GM12878 (cell line): ENCODE data around the gene SATB2. TPM values are rescaled to one million over a fixed set of nuclear protein-coding genes. Genes with fewer than 3 reads are reported as not detected.

Experiments
- ATAC-seq: fragments of 200-7000 bp; cut with Tn5 transposase; 3 replicates; pipeline ENCODE4 v1.9.1; 2020; ENCODE audit warnings: mild to moderate bottlenecking, moderate library complexity
- BruUV-seq: library from RNA; stranded (reverse); fragments of 400-500 nt; replicated peaks from 2 replicates; lab custom pipeline; 2021; lab: Mats Ljungman, UMichigan
- CTCF ChIA-PET: fragments of 300-600 bp; sonication (Branson Sonifier 250); formaldehyde crosslinking; extraction: SDS; loops from one replicate; lab custom pipeline; 2021; ENCODE audit warnings: inconsistent platforms; lab: Yijun Ruan, JAX
- POLR2A ChIA-PET: fragments of 350-600 bp; formaldehyde crosslinking; extraction: SDS; loops from one replicate; lab custom pipeline; 2021; ENCODE audit warnings: inconsistent platforms; lab: Charles Lee
- RAD21 ChIA-PET: fragments of 300-600 bp; sonication (Branson Sonifier 250); formaldehyde crosslinking; loops from one replicate; lab custom pipeline; 2023; ENCODE audit warnings: antibody characterized with exemption; ENCODE audit not compliant: unreplicated experiment; lab: Charles Lee
- SMC1A ChIA-PET: fragments of 300-600 bp; sonication (Branson Sonifier 250); formaldehyde crosslinking; loops from one replicate; lab custom pipeline; 2023; ENCODE audit not compliant: unreplicated experiment, uncharacterized antibody; lab: Charles Lee
- DNase-seq: peaks from one replicate; pipeline ENCODE4 v3.0.0-alpha.2; 2011; ENCODE audit warnings: low read depth, low spot score
- FAIRE-seq: peaks from 3 replicates; lab custom pipeline; 2011; peaks lifted over from hg19 to GRCh38; lab: Jason Lieb, UNC
- H2AFZ ChIP-seq: 2 replicates; pipeline ENCODE4 v1.6.0; 2011; ENCODE audit warnings: low read depth, low read length, control low read depth; ENCODE audit not compliant: control insufficient read depth
- H3K27ac ChIP-seq: 2 replicates; pipeline ENCODE4 v1.5.1; 2011; ENCODE audit warnings: control low read depth; ENCODE audit not compliant: control insufficient read depth, insufficient read depth
- H3K27me3 ChIP-seq, 2 experiments: replicated peaks in 1 of 2; 2 replicates each; pipeline versions ENCODE4 v1.6.0 to v1.6.1; 2011; ENCODE audit warnings: low read length in 1 of 2; ENCODE audit not compliant: control insufficient read depth in 2 of 2, insufficient read depth in 2 of 2
- H3K36me3 ChIP-seq, 2 experiments: 2 replicates each; pipeline ENCODE4 v1.5.1; 2011; ENCODE audit warnings: low read length in 1 of 2; ENCODE audit not compliant: control insufficient read depth in 2 of 2, insufficient read depth in 2 of 2
- H3K4me1 ChIP-seq: 2 replicates; pipeline ENCODE4 v1.6.1; 2011; ENCODE audit warnings: mild to moderate bottlenecking, low read length, moderate library complexity, mixed read lengths; ENCODE audit not compliant: control insufficient read depth, insufficient read depth
- H3K4me2 ChIP-seq: 2 replicates; pipeline ENCODE4 v1.6.0; 2011; ENCODE audit warnings: control low read depth; ENCODE audit not compliant: control insufficient read depth, insufficient read depth
- H3K4me3 ChIP-seq: fragments of 200-600 bp; sonication (generic); 2 replicates; pipeline ENCODE4 v1.5.1; 2016
- H3K79me2 ChIP-seq: 2 replicates; pipeline ENCODE4 v1.6.0; 2011; ENCODE audit warnings: low read length; ENCODE audit not compliant: control insufficient read depth, insufficient read depth
- H3K9ac ChIP-seq: 2 replicates; pipeline ENCODE4 v1.8.0; 2011; ENCODE audit warnings: low read length, control low read depth, mixed read lengths; ENCODE audit not compliant: control insufficient read depth, insufficient read depth
- H3K9me3 ChIP-seq: replicated peaks from 3 replicates; pipeline ENCODE4 v1.5.1; 2011; ENCODE audit warnings: mild to moderate bottlenecking, low read length; ENCODE audit not compliant: control insufficient read depth, insufficient read depth
- H4K20me1 ChIP-seq: 2 replicates; pipeline ENCODE4 v1.6.0; 2011; ENCODE audit not compliant: control insufficient read depth, insufficient read depth
- CBFB ChIP-seq: IDR thresholded peaks from 2 replicates; pipeline ENCODE4 v1.6.1; 2016; ENCODE audit warnings: antibody characterized with exemption, low read depth
- EED ChIP-seq: sonication (generic); IDR thresholded peaks from 2 replicates; pipeline ENCODE4 v1.6.1; 2016; ENCODE audit warnings: antibody characterized with exemption, low read depth
- EGR1 ChIP-seq, 2 experiments: IDR thresholded peaks; 1 replicate in 1 of 2; 2 replicates in 1 of 2; pipeline ENCODE4 v1.6.1; 2011 to 2012; ENCODE audit warnings: low read depth in 2 of 2, low read length in 2 of 2, borderline replicate concordance in 1 of 2, mild to moderate bottlenecking in 1 of 2, moderate library complexity in 1 of 2
- FOXK2 ChIP-seq: fragments of 450-650 bp; IDR thresholded peaks from 2 replicates; pipeline ENCODE4 v1.6.1; 2017; ENCODE audit warnings: mild to moderate bottlenecking, moderate library complexity
- FOXM1 ChIP-seq: IDR thresholded peaks from 2 replicates; pipeline ENCODE4 v1.6.1; 2012; ENCODE audit warnings: low read depth, mild to moderate bottlenecking, inconsistent platforms, low read length, moderate library complexity
- NFIC ChIP-seq: IDR thresholded peaks from 2 replicates; pipeline ENCODE4 v1.6.1; 2012; ENCODE audit warnings: low read depth, mild to moderate bottlenecking, inconsistent platforms, low read length, moderate library complexity
- NFXL1 ChIP-seq: fragments of 450-650 bp; IDR thresholded peaks from 2 replicates; pipeline ENCODE4 v1.6.1; 2017; ENCODE audit warnings: antibody characterized with exemption, mild to moderate bottlenecking, borderline replicate concordance
- PAX8 ChIP-seq: fragments of 450-650 bp; IDR thresholded peaks from 2 replicates; pipeline ENCODE4 v1.6.1; 2017; ENCODE audit warnings: mild to moderate bottlenecking, moderate library complexity
- PRDM15 ChIP-seq: fragments of 450-650 bp; formaldehyde crosslinking; IDR thresholded peaks from 2 replicates; pipeline ENCODE4 v1.4.0; 2020; ENCODE audit warnings: mild to moderate bottlenecking, moderate library complexity
- REST ChIP-seq: IDR thresholded peaks from 2 replicates; pipeline ENCODE4 v1.6.1; 2012; ENCODE audit warnings: mild to moderate bottlenecking, low read depth, low read length
- SRF ChIP-seq, 2 experiments: IDR thresholded peaks; 2 replicates each; pipeline ENCODE4 v1.6.1; 2011; ENCODE audit warnings: low read depth in 2 of 2, low read length in 2 of 2, mild to moderate bottlenecking in 1 of 2, moderate library complexity in 1 of 2
- WGBS: methylation state at CpG from one replicate; pipeline ENCODE4 v1.1.6; 2016; ENCODE audit warnings: low lambda C conversion rate; ENCODE audit not compliant: insufficient replicate concordance, insufficient coverage; ENCODE audit errors: missing lambda C conversion rate; 5-methylcytosine and 5-hydroxymethylcytosine counted together
- in situ Hi-C: fragments of 300-500 bp; cut with MboI; formaldehyde crosslinking; loops from 9 replicates; pipeline ENCODE4 v1.14.3; 2018; ENCODE audit warnings: mixed read lengths
- intact Hi-C: fragments of 100-400 bp; cut with micrococcal nuclease; formaldehyde crosslinking; loops from one replicate; pipeline ENCODE4 v1.14.2; 2022; ENCODE audit not compliant: unreplicated experiment
- polyA plus RNA-seq, 11 experiments: library from polyadenylated mRNA; depleted of rRNA in 4 of 11; unstranded in 6 of 11; stranded (reverse) in 5 of 11; fragments of >200 nt; fragmentation: Nextera tagmentation in 4 of 11; fragmentation: Illumina TruSeq in 1 of 11; extraction: Ambion mirVana in 4 of 11; extraction: Trizol in 1 of 11; gene quantifications; 1 replicate in 1 of 11; 2 replicates in 10 of 11; pipeline versions ENCODE4 v1.2.1 to v1.2.3, GENCODE V29; 2011 to 2016; ENCODE audit warnings: inconsistent platforms in 2 of 11, missing spikeins in 2 of 11, low read depth in 1 of 11
- total RNA-seq, 4 experiments: library from RNA; depleted of rRNA in 3 of 4; stranded (reverse); fragments of >200 nt in 3 of 4; fragmentation: Illumina TruSeq in 1 of 4; extraction: Trizol in 1 of 4; gene quantifications; 2 replicates each; pipeline versions ENCODE4 v1.2.1 to v1.2.3, GENCODE V29; 2013 to 2021
- TF ChIP-seq, protein P1 (sequence below): fragments of 450-650 bp; IDR thresholded peaks from 2 replicates; pipeline ENCODE4 v1.6.1; 2016; ENCODE audit warnings: mild to moderate bottlenecking
- TF ChIP-seq, protein P2 (sequence below): IDR thresholded peaks from 2 replicates; pipeline ENCODE4 v1.6.1; 2011; ENCODE audit warnings: mild to moderate bottlenecking, low read depth, low read length, moderate library complexity; ENCODE audit not compliant: insufficient replicate concordance

The SATB2 gene
- total and polyA plus RNA-seq, 10 of the 15 experiments (the other 5 are each of a cell fraction or from before 2014, with no cell fraction given) = 0.03 to 0.56 (median 0.08) TPM; not detected in 3

- Histone ChIP-seq H3K27ac (no peak overlapping the region), H4K20me1 (no peaks in the 10 kb centered on the region; the same call in 1 of the 2 replicates), H3K4me1 (no peaks in the 10 kb centered on the region), H3K4me3 (no peak overlapping the region), H3K9ac (no peak overlapping the region), H2AFZ (no peak overlapping the region), H3K27me3 (peaks cover 17 to 27% of the 10 kb centered on the region in 2 experiments), H3K36me3 (no peaks in the 10 kb centered on the region), H3K79me2 (no peaks in the 10 kb centered on the region), H3K9me3 (no peaks in the 10 kb centered on the region; the same call in 2 of the 3 replicates), H3K4me2 (no peak overlapping the region)
- no TSS peak for BruUV-seq
- FAIRE-seq (no peak), ATAC-seq (no peak), DNase-seq (no peak)
- intact Hi-C loops = no loop called here
- ChIA-PET RAD21 (interaction anchor here (1.0 kb wide), 1 partner anchor 1157 kb away, joined by 3 read pairs; no protein-coding TSS in a partner anchor), CTCF (interaction anchor here (1.0 to 2.4 kb wide), 4 partner anchors 15 to 1155 kb away, joined by 3 to 7 read pairs (median 4); no protein-coding TSS in a partner anchor), POLR2A (no interaction called here), SMC1A (interaction anchor here (0.6 kb wide), 1 partner anchor 1086 kb away, joined by 3 read pairs; no protein-coding TSS in a partner anchor)
- TF ChIP-seq, protein P1, sequence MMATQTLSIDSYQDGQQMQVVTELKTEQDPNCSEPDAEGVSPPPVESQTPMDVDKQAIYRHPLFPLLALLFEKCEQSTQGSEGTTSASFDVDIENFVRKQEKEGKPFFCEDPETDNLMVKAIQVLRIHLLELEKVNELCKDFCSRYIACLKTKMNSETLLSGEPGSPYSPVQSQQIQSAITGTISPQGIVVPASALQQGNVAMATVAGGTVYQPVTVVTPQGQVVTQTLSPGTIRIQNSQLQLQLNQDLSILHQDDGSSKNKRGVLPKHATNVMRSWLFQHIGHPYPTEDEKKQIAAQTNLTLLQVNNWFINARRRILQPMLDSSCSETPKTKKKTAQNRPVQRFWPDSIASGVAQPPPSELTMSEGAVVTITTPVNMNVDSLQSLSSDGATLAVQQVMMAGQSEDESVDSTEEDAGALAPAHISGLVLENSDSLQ = no peak
- TF ChIP-seq EGR1 (IDR thresholded peaks at IDR 0.05; ENCODE audit: borderline replicate concordance in 1 of 2, low read depth in 2 of 2, low read length in 2 of 2) (no peak), SRF (IDR thresholded peaks at IDR 0.05; ENCODE audit: low read depth in 2 of 2, low read length in 2 of 2) (no peak), FOXM1 (no peak), REST (no peak), NFXL1 (no peak), CBFB (no peak), PAX8 (no peak), NFIC (no peak), PRDM15 (CRISPR knock-in tag) (no peak), FOXK2 (no peak), EED (no peak)
- TF ChIP-seq, protein P2, sequence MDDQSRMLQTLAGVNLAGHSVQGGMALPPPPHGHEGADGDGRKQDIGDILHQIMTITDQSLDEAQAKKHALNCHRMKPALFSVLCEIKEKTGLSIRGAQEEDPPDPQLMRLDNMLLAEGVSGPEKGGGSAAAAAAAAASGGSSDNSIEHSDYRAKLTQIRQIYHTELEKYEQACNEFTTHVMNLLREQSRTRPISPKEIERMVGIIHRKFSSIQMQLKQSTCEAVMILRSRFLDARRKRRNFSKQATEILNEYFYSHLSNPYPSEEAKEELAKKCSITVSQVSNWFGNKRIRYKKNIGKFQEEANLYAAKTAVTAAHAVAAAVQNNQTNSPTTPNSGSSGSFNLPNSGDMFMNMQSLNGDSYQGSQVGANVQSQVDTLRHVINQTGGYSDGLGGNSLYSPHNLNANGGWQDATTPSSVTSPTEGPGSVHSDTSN = no peak
- WGBS = 30% methylated on average over 11 of the region's 11 CpGs
- in situ Hi-C loops = no loop called here
Observed at GRCh38 chr2:199470361-199470671, 12.6 kb upstream of the SATB2 start.
